Measurements from ENCODE around the gene LRRC15. TPM values are rescaled to one million over a fixed set of nuclear protein-coding genes. Genes with fewer than 3 reads are reported as not detected.
A peak's percentile ranks its signal among the peaks of the same experiment; 100 is the strongest.

Gene LRRC15
- polyA plus RNA-seq, 3 donors = not detected

- no peaks in the 10 kb centered on the region for H3K79me2 ChIP-seq (ENCODE audit: insufficient read depth, low read length)
- Mint-ChIP-seq H3K4me1 (no peaks in the 10 kb centered on the region), H3K27ac (peak overlapping the region in 1 of 7 donors; percentile 49), H3K27me3 (ENCODE audit: low read depth in 3 of 3) (peaks cover 0 to 6% (median 2%) of the 10 kb centered on the region in 3 donors), H3K4me3 (no peak overlapping the region), H3K9me3 (no peaks in the 10 kb centered on the region), H3K36me3 (no peaks in the 10 kb centered on the region)
- no peaks in the 10 kb centered on the region for H3K9me3 ChIP-seq (replicated peaks in 1 of 2; ENCODE audit: control insufficient read depth in 1 of 2, insufficient read depth in 1 of 2, low read length in 2 of 2)
- no peak overlapping the region for H3K4me2 ChIP-seq (replicated peaks; ENCODE audit: extremely low read depth, low read length, poor library complexity, severe bottlenecking)
- no peak for TF ChIP-seq CTCF (IDR thresholded peaks at IDR 0.05)
- intact Hi-C loops (cut with micrococcal nuclease) = no loop called here
- no peak overlapping the region for H3K9ac ChIP-seq (ENCODE audit: insufficient read depth, low read length, poor library complexity, severe bottlenecking)
- no peak overlapping the region for H2AFZ ChIP-seq (ENCODE audit: insufficient read depth, low read depth, low read length, poor library complexity, severe bottlenecking)
- no peak for DNase-seq
- no peak overlapping the region for H3K27ac ChIP-seq (ENCODE audit: low read depth in 1 of 2, low read length in 2 of 2)
- no peak overlapping the region for H3K4me3 ChIP-seq (replicated peaks in 1 of 3; ENCODE audit: low read depth in 2 of 3, low read length in 3 of 3)
- H3K27me3 ChIP-seq (ENCODE audit: control insufficient read depth in 2 of 2, insufficient read depth in 2 of 2, low read length in 2 of 2) = no peaks in the 10 kb centered on the region
- WGBS (ENCODE audit: insufficient coverage) = 100% methylated on average over 1 of the region's 3 CpGs
- H3K36me3 ChIP-seq (replicated peaks in 1 of 2; ENCODE audit: control insufficient read depth in 1 of 2, insufficient read depth in 2 of 2, low read length in 2 of 2) = no peaks in the 10 kb centered on the region
- H3K4me1 ChIP-seq (ENCODE audit: control insufficient read depth in 1 of 2, insufficient read depth in 2 of 2, low read length in 2 of 2) = no peaks in the 10 kb centered on the region
- no peaks in the 10 kb centered on the region for H4K20me1 ChIP-seq (ENCODE audit: insufficient read depth, low read length)
Observed at GRCh38 chr3:194350726-194351071, 18.8 kb downstream of the LRRC15 start.

- Mint-ChIP-seq H3K36me3 (no peaks in the 10 kb centered on the region), H3K27ac (no peak overlapping the region), H3K27me3 (ENCODE audit: low read depth in 3 of 3) (peaks cover 0 to 10% (median 6%) of the 10 kb centered on the region in 3 donors), H3K9me3 (no peaks in the 10 kb centered on the region), H3K4me1 (peaks cover 5% of the 10 kb centered on the region), H3K4me3 (no peak overlapping the region)
- Histone ChIP-seq H2AFZ (ENCODE audit: insufficient read depth, low read depth, low read length, poor library complexity, severe bottlenecking) (no peak overlapping the region), H3K27ac (ENCODE audit: low read depth in 1 of 2, low read length in 2 of 2) (no peak overlapping the region), H3K27me3 (ENCODE audit: control insufficient read depth in 2 of 2, insufficient read depth in 2 of 2, low read length in 2 of 2) (no peaks in the 10 kb centered on the region), H3K79me2 (ENCODE audit: insufficient read depth, low read length) (no peaks in the 10 kb centered on the region), H3K4me1 (ENCODE audit: control insufficient read depth in 1 of 2, insufficient read depth in 2 of 2, low read length in 2 of 2) (no peaks in the 10 kb centered on the region), H3K9me3 (replicated peaks in 1 of 2; ENCODE audit: control insufficient read depth in 1 of 2, insufficient read depth in 1 of 2, low read length in 2 of 2) (no peaks in the 10 kb centered on the region), H3K9ac (ENCODE audit: insufficient read depth, low read length, poor library complexity, severe bottlenecking) (no peak overlapping the region), H3K4me2 (replicated peaks; ENCODE audit: extremely low read depth, low read length, poor library complexity, severe bottlenecking) (no peak overlapping the region), H3K36me3 (replicated peaks in 1 of 2; ENCODE audit: control insufficient read depth in 1 of 2, insufficient read depth in 2 of 2, low read length in 2 of 2) (no peaks in the 10 kb centered on the region), H4K20me1 (ENCODE audit: insufficient read depth, low read length) (no peaks in the 10 kb centered on the region), H3K4me3 (replicated peaks in 1 of 3; ENCODE audit: low read depth in 2 of 3, low read length in 3 of 3) (no peak overlapping the region)
- no peak for TF ChIP-seq CTCF (IDR thresholded peaks at IDR 0.05)
- no peak for DNase-seq
- WGBS (ENCODE audit: insufficient coverage) = 100% methylated on average over 3 of the region's 6 CpGs
- intact Hi-C loops (cut with micrococcal nuclease) = no loop called here
Observed at GRCh38 chr3:194348354-194348753, 21.2 kb downstream of the LRRC15 start.

Measured in CD14-positive monocyte (primary cell).